Activated gamma-delta T cell treated with Interleukin-2 at 50 U/mL for 16 hours (primary cell): ENCODE measurements around the gene SPECC1.
A peak's percentile ranks its signal among the peaks of the same experiment; 100 is the strongest.
"Not testable (repeated sequence)": the region's sequence is repeated elsewhere in the genome, so short reads cannot be mapped to it uniquely, and the experiment has no call there.

Source experiments
- DNase-seq: peaks from one replicate; pipeline ENCODE4 v3.0.0-alpha.2; 2020

Gene SPECC1

GRCh38 chr17:20009302-20010098 is at the start of gene SPECC1:
Gene SPECC1 (plus strand): TSS chr17:20009359. CDS start chr17:20096652, 87,293 bp downstream.
- peak; percentile 81 for DNase-seq

DNA sequence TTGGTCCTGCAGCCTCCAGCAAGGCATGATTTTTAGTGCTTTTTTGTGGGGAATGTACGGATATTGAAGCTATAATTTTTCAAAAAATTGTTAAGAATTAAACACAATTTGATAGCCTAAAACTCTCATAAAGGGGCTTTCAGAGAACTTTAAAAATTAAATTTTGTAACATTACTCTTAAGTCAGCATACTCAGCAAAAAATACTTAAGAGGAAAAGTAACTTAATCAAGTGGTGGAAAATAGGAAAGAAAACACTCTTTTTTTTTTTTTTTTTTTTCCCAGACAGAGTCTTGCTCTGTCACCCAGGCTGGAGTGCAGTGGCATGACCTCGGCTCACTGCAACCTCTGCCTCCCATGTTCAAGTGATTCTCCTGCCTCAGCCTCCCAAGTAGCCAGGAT is 46.2 kb upstream of the SPECC1 start:
- not testable (repeated sequence) for DNase-seq

GRCh38 chr17:19973156-19973555 is 36.0 kb upstream of the SPECC1 start:
- DNase-seq = no peak

DNA sequence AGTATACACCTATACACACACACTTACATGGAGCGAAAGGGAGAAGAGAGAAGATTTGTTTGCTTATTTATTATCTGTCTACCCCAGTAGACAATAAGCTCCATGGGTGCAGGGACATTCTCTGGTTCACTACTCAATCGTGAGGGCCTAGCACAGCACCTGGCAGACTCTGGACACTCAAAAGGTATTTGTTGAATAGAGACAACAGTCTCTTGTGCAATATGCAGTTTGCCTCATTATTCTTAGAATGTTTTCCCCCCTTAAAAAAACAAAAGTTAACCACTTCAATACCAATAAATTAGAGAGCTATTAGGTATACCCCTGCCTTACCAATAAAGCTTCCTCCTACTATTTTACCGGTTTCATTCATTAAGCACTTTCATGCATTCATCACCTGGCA is 33.6 kb upstream of the SPECC1 start:
- DNase-seq = no peak

DNA sequence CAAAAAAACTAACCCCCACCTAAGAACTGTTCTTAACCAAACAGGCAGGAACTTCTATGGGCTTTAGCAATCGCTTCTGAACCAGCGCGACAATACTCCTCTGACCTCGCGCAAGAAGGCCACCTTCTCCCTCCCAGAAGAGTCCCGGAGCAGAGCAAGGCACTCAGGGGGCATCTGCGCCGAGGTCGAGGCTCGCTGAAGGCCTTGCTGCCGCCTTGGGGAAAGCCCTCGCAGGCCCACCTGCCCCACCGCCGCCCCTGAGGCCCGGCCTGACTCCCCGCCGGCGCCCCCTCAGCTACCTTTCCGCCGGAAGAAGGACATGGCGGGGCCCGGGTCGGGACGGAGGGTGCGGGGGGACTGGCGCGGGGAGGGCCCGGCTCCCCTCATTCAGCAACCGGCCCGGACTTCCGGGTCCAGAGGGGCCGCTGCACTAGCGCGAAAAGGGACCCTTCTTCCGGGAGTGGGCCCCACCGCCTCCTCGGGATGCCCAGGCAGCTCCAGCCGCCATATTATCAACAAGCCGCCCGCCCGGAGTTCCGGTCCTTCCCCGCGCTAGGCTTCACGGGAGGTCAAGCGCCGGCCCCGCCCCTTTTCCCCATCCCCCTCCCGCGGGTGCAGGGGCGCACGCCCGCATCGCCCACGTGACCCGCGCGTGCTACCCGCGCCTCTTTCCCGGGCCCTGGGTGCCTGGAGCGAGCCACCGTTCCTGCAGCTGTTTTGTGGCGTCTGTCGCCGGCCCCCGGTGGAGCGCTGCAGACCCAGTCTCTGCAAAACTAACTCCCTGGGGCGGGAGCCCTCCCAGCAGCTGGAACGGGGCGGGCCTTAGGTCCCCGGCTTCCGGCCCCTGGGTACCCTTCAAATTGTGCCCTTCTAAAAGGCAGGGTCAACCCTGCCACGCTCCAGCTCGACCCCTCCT is 31.6 kb upstream of the SPECC1 start, which contains the start of gene AKAP10:
AKAP10 (minus strand) TSS at position 536 of the 916 bp plus-strand sequence; CDS start at position 387, 149 bp downstream.
- peak; percentile 91 for DNase-seq

GRCh38 chr17:19978209-19978802 is 30.9 kb upstream of the SPECC1 start:
- no peak for DNase-seq

DNA sequence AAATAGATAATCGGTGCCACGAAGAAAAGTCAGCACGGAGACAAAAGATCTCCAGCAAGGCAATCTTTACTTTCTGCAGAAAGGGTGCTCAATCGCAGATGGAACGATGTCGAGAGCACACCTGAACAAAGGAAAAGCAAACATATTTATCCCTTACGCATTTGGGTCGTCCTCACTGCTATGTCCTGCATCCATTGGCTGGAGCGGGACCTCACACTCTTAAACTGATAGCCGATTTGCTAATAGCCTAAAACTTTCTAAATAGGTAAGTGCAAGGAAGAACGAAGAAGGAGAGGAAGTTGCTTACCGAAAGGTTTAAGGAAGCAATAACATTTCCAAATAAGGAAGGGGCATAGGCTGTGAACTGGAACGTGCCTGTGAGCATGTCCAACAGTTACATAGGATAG is 30.4 kb upstream of the SPECC1 start:
- no peak for DNase-seq

DNA sequence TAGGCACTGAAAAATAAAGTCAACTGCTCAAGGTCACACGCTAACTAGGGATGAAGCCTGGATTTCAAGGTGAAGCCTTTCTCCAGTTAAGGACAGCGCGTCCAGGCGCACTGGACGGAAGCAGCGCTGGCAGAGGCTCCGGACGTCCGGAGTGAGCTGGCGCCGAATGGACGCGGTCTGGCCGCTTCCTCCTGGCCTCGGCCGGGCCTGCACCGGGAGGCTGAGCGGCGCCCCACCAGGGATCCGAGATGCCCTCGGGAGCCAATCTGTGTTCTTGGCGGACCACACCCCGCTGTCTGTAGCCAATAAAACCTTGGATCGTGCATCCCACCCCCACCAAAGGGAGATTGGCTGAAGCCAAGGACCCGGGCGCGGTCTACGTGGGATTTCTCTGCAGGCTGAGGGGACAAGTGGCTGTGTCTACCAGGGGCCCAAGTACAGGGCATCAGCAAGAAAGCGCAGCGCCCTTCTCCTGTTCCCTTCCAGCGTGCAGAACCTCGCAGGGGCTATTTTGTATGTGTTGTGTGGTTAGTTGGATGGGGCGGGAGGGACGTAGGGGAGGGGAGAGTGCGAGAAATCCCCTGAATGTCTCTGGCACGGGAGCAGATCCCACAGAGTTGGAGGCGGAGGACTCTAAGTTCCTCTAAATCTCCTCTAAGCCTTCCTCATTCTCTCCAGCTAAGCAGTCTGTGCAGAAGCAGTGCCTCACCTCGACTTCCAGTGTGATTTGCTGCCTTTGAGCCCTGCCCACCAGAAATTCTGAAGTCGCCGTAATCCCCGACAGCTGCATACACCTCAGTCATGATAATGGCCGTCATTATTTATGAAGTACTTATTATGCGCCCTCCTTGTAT is 29.0 kb upstream of the SPECC1 start:
- no peak for DNase-seq

DNA sequence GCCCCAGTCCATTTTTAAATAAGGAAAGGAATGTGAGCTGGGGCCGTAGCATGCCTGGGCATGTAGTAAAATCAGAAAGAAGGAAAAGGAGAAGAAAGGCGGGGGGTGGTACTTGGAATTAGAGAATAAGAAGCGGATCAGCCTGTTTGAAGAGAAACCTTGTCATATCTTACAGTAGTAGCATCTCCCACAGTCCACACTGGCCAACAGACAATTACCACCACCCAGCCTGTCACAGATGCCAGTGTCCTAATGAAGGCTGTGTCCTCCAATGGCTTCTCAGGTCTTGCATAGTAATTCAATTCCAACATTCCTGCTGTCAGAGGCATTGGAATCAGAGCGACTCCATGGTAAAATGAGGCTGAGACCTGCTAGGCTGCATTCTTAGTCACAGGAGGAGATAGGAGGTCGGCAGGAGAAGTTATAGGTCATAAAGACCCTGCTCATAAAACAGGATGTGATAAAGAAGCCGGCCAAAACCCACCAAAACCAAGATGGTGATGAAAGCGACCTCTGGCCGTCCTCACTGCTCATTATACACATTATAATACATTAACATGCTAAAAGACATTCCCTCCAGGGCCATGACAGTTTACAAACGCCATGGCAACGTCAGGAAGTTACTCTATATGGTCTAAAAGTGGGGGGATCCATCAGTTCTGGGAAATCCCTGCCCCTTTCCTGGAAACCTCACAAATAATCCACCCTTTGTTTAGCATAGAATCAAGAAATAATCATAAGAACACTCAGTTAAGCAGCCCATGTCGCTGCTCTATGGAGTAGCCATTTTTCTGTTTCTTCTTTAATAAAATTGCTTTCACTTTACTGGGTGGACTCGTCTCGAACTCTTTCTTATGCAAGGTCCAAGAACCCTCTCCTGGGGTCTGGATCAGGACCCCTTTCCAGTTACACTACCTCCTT is 22.0 kb upstream of the SPECC1 start:
- DNase-seq = no peak

DNA sequence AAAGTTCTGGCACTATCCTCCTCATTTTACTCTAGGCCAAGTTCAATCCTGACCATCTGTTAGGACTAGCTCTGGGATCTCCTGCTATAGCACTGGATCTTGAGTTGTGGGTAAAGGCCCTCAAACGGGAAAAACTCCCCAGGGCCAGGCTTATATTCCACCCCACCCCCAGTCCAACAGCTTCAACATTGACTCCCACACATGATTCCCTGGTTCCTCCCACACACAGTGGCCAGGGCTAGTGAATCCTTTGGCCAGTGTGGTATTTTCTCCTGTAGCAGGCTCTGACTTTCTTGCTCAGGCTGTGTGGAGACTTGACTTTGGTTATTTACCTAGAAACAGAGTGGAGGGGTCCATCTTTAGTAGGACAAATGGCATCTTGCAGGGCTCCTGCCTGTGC is 21.3 kb upstream of the SPECC1 start:
- DNase-seq = no peak

- no peak for DNase-seq
These were observed 17.8 kb upstream of the SPECC1 start for GRCh38 chr17:19991252-19991885.

GRCh38 chr17:19992803-19993713 is 16.1 kb upstream of the SPECC1 start:
- DNase-seq = peak; percentile 67

- no peak for DNase-seq
These were observed 13.1 kb upstream of the SPECC1 start for GRCh38 chr17:19996086-19996485.

DNA sequence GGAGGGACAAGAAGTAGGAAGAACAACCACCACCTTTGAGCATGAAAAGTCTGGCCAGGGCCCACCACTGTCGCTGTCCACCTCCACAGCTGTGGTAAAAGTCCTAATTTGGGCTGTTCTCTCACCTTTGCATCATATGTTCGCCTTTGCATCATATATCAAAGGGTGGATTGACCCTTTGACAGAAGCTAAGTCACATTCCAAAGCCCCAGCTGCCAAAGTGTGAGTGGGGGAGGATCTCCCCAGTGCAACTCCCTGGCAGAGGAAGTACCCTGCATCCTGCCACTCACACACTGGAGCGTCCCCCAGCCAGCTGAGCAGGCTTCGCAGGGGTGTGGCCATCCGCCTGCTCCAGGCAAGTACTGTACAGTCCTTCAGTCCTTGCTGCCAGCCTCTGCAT is 12.7 kb upstream of the SPECC1 start:
- no peak for DNase-seq

DNA sequence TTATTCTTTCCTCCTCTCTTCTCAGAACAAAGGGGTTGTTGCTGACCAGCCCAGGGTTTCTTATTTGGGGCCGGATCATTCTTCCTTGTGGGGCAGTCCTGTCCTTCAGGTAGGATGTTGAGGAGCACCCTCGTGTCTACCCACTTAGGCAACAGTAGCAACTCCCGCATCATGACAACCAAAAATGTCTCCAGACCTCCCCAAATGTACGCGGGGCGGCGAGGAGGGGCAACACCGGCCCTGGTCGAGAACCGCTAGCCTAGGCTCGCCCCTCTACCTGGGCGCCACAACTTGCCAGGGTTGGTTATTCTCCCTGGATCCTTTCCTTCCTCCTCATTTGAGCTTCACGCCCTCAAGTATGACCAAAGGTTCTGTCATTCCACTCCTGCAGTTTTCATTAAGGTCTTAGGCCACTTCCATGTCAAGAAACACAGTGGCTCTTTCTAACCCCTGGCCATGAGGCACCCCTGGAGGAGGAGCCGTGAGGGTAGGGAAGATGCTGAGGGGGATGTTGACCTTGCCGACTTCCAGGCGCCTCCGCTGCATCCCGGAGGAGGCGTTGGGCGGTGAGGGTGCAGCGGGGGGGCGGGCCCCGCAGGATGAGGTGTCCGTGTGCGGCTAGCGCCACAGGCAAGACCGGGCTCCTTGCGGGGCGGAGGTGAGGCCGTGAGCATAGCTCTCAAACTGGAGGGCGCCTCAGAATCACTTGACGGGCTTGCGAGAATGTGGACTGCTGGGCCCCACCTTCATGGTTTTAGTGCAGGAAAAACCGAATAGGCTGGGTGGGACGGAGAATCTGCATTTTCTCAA is 712 bp upstream of the SPECC1 start:
- DNase-seq = peak; percentile 5

DNA sequence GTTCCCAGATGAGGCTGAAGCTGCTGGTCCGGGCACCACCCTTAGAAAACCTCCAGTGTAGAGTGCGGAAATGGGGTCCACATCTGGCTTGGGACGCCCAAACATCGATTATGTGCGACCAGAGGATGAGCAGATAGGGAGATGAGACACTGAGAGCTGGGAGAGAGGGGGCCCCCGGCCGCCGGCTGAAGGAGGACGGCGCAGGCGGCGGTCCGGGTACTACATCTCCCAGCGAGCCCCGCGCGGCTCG is 182 bp upstream of the SPECC1 start:
- no peak for DNase-seq

DNA sequence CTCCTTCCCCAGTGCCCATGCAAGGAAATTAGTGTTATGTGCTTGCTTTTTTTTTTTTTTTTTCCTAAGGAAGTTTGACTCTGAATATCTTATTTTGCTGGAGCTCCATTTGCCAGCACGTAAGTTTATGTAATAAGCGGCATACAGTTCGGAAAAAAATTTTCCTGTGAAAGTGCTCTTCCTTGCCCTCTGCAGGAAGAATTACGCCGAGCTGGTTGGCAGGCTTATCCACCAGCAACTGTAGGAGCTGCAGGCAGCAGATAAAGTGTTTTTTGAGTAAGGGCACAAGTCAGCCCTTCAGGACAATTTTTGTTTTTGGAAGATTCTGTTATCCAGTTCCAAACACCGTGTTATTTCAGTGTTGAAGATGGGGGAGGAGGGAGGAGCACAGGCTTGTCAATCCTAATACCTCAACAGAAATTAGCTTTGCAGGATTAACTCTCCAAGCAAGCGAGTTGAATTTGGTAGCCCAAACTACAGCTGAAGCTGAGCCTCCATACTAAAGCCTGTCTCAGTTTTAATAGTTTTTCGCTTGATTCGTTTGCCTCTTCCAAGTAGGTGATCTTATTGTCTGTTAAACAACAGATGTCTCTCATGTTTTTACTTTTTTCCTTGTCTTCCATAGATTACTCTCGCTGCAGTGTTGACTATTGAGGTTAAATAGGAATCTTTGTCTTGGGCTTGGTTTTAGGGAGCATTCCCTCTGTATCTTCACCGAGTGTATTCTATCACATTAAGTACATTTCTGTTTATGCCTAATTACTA is 1.1 kb downstream of the SPECC1 start:
- DNase-seq = no peak

GRCh38 chr17:20010936-20011335 is 1.8 kb downstream of the SPECC1 start:
- DNase-seq = no peak
